B cell (primary cell): Measurements from ENCODE around the gene TRIM56. TPM values are rescaled to one million over a fixed set of nuclear protein-coding genes. Genes with fewer than 3 reads are reported as not detected.
"Not testable (repeated sequence)": the region's sequence is repeated elsewhere in the genome, so short reads cannot be mapped to it uniquely, and the experiment has no call there.

Experiments
- ATAC-seq: fragments of 200-7000 bp; cut with Tn5 transposase; one replicate; pipeline ENCODE4 v1.10.0; 2021; ENCODE audit warnings: low read depth, mild to moderate bottlenecking, moderate number of reproducible peaks, moderate library complexity
- CTCF ChIA-PET: fragments of 350-600 bp; sonication (Branson Sonifier 250); formaldehyde crosslinking; loops from one replicate; lab custom pipeline; 2021; ENCODE audit warnings: antibody characterized with exemption, inconsistent platforms; lab: Charles Lee
- POLR2A ChIA-PET: fragments of 350-600 bp; sonication (Branson Sonifier 250); formaldehyde crosslinking; loops from one replicate; lab custom pipeline; 2021; ENCODE audit warnings: antibody characterized with exemption; lab: Charles Lee
- DNase-seq: peaks from one replicate; pipeline ENCODE4 v3.0.0; 2013
- H2AFZ ChIP-seq: 2 replicates; pipeline ENCODE4 v1.6.1; 2012; ENCODE audit warnings: mild to moderate bottlenecking, low read depth, low read length; ENCODE audit not compliant: insufficient read depth, poor library complexity, severe bottlenecking
- H3K27ac ChIP-seq, 2 donors: 1 replicate in 1 of 2; 2 replicates in 1 of 2; pipeline ENCODE4 v1.5.1; 2012 to 2013; ENCODE audit warnings: low read length in 2 of 2, mild to moderate bottlenecking in 2 of 2, moderate library complexity in 1 of 2
- H3K27me3 ChIP-seq, 4 experiments: fragments of 200-600 bp in 1 of 4; sonication (generic) in 1 of 4; replicated peaks in 1 of 4; 1 replicate in 2 of 4; 2 replicates in 2 of 4; pipeline versions ENCODE4 v1.6.1 to v1.7.0; 2013 to 2016; ENCODE audit warnings: low read length in 3 of 4, mild to moderate bottlenecking in 2 of 4, mixed read lengths in 1 of 4, moderate library complexity in 1 of 4; ENCODE audit not compliant: insufficient read depth in 4 of 4, control insufficient read depth in 3 of 4; ENCODE audit errors: control extremely low read depth in 1 of 4
- H3K36me3 ChIP-seq, 2 experiments: replicated peaks in 1 of 2; 1 replicate in 1 of 2; 2 replicates in 1 of 2; pipeline versions ENCODE4 v1.6.1 to v1.7.1; 2013; ENCODE audit warnings: low read length in 1 of 2; ENCODE audit not compliant: insufficient read depth in 2 of 2, control insufficient read depth in 1 of 2; ENCODE audit errors: control extremely low read depth in 1 of 2, extremely low read depth in 1 of 2
- H3K4me1 ChIP-seq, 2 donors: fragments of 200-600 bp in 1 of 2; sonication (generic) in 1 of 2; 1 replicate in 1 of 2; 2 replicates in 1 of 2; pipeline versions ENCODE4 v1.5.1 to v1.6.1; 2013 to 2017; ENCODE audit warnings: low read length in 2 of 2; ENCODE audit not compliant: control insufficient read depth in 2 of 2, insufficient read depth in 2 of 2
- H3K4me2 ChIP-seq: replicated peaks from 2 replicates; pipeline ENCODE3; 2012; ENCODE audit warnings: mild to moderate bottlenecking, low read depth, low read length; ENCODE audit not compliant: poor library complexity, severe bottlenecking
- H3K4me3 ChIP-seq, 5 experiments: fragments of 200-600 bp in 1 of 5; sonication (generic) in 1 of 5; 1 replicate in 3 of 5; 2 replicates in 2 of 5; pipeline versions ENCODE4 v1.5.1 to v1.7.0; 2011 to 2016; ENCODE audit warnings: low read length in 4 of 5, mild to moderate bottlenecking in 4 of 5, low read depth in 2 of 5, control low read depth in 1 of 5, moderate library complexity in 1 of 5; ENCODE audit not compliant: insufficient read depth in 1 of 5; ENCODE audit errors: control extremely low read depth in 1 of 5, extremely low read depth in 1 of 5
- H3K79me2 ChIP-seq: fragments of 200-600 bp; sonication (generic); one replicate; pipeline ENCODE4 v1.6.0; 2016; ENCODE audit warnings: low read length; ENCODE audit not compliant: control insufficient read depth, insufficient read depth
- H3K9ac ChIP-seq: fragments of 200-600 bp; sonication (generic); 2 replicates; pipeline ENCODE4 v1.6.1; 2017; ENCODE audit warnings: mild to moderate bottlenecking, low read length, moderate library complexity
- H3K9me3 ChIP-seq, 3 donors: one replicate each; pipeline versions ENCODE4 v1.6.1 to v1.7.1; 2013; ENCODE audit warnings: low read length in 2 of 3; ENCODE audit not compliant: control insufficient read depth in 2 of 3, insufficient read depth in 1 of 3; ENCODE audit errors: control extremely low read depth in 1 of 3
- H4K20me1 ChIP-seq: 2 replicates; pipeline ENCODE4 v1.6.0; 2012; ENCODE audit warnings: mild to moderate bottlenecking, low read length; ENCODE audit not compliant: insufficient read depth, control insufficient read depth, poor library complexity, severe bottlenecking
- H3K27ac Mint-ChIP-seq: one replicate; pipeline ENCODE4 v1.8.0; 2021; ENCODE audit warnings: mixed read lengths
- H3K27me3 Mint-ChIP-seq: one replicate; pipeline ENCODE4 v1.8.0; 2021; ENCODE audit warnings: mixed read lengths
- H3K4me1 Mint-ChIP-seq: one replicate; pipeline ENCODE4 v1.8.0; 2021; ENCODE audit warnings: mixed read lengths
- H3K4me3 Mint-ChIP-seq: one replicate; pipeline ENCODE4 v1.8.0; 2021; ENCODE audit warnings: mixed read lengths
- H3K9me3 Mint-ChIP-seq: one replicate; pipeline ENCODE4 v1.8.0; 2022; ENCODE audit warnings: mixed read lengths; ENCODE audit not compliant: insufficient read depth
- EZH2 ChIP-seq: IDR thresholded peaks from 2 replicates; pipeline ENCODE4 v1.6.1; 2012; ENCODE audit warnings: borderline replicate concordance, low read depth, mild to moderate bottlenecking, moderate library complexity, low read length; ENCODE audit not compliant: insufficient read depth, poor library complexity, severe bottlenecking
- WGBS: methylation state at CpG from one replicate; pipeline ENCODE4 v1.1.5; 2013; ENCODE audit warnings: missing lambda C conversion rate; ENCODE audit not compliant: insufficient coverage; 5-methylcytosine and 5-hydroxymethylcytosine counted together
- intact Hi-C: fragments of 100-400 bp; cut with micrococcal nuclease; formaldehyde crosslinking; loops from one replicate; pipeline ENCODE4 v1.10.0; 2022
- polyA plus RNA-seq: library from polyadenylated mRNA; depleted of rRNA; stranded (reverse); fragments of >200 nt; gene quantifications from 2 replicates; pipeline ENCODE4 v1.2.3, GENCODE V29; 2012
- total RNA-seq, 2 donors: library from RNA; stranded (reverse); fragments of 120-200 nt in 1 of 2; gene quantifications; 1 replicate in 1 of 2; 2 replicates in 1 of 2; pipeline versions ENCODE4 v1.2.3 to v1.2.4, GENCODE V29; 2013 to 2022
- TF ChIP-seq, protein P1 (sequence below): fragments of 200-600 bp; IDR thresholded peaks from one replicate; pipeline ENCODE4 v1.8.0; 2022; ENCODE audit warnings: antibody characterized with exemption, mild to moderate bottlenecking

The TRIM56 gene
- total and polyA plus RNA-seq, 2 donors (not counting 1 experiment from before 2014, with no cell fraction given) = 8.4 to 85.7 TPM

- Histone ChIP-seq H3K27ac (no peak overlapping the region), H3K79me2 (no peaks in the 10 kb centered on the region), H4K20me1 (peaks cover 17% of the 10 kb centered on the region), H3K36me3 (no peaks in the 10 kb centered on the region), H3K9ac (no peak overlapping the region), H3K27me3 (peaks cover 0 to 46% (median 10%) of the 10 kb centered on the region in 4 experiments), H3K4me3 (no peak overlapping the region), H2AFZ (no peak overlapping the region), H3K4me2 (no peak overlapping the region), H3K4me1 (no peaks in the 10 kb centered on the region), H3K9me3 (peaks cover 0 to 5% (median 0%) of the 10 kb centered on the region in 3 donors)
- H3K27me3 Mint-ChIP-seq = peaks cover 26% of the 10 kb centered on the region
- H3K9me3 Mint-ChIP-seq = no peaks in the 10 kb centered on the region
- intact Hi-C loops = no loop called here
- DNase-seq = no peak
- 93% methylated on average over 8 of the region's 18 CpGs for WGBS
- H3K27ac Mint-ChIP-seq = no peak overlapping the region
- no peaks in the 10 kb centered on the region for H3K4me1 Mint-ChIP-seq
- no peak overlapping the region for H3K4me3 Mint-ChIP-seq
- ATAC-seq = no peak
- TF ChIP-seq, protein P1, sequence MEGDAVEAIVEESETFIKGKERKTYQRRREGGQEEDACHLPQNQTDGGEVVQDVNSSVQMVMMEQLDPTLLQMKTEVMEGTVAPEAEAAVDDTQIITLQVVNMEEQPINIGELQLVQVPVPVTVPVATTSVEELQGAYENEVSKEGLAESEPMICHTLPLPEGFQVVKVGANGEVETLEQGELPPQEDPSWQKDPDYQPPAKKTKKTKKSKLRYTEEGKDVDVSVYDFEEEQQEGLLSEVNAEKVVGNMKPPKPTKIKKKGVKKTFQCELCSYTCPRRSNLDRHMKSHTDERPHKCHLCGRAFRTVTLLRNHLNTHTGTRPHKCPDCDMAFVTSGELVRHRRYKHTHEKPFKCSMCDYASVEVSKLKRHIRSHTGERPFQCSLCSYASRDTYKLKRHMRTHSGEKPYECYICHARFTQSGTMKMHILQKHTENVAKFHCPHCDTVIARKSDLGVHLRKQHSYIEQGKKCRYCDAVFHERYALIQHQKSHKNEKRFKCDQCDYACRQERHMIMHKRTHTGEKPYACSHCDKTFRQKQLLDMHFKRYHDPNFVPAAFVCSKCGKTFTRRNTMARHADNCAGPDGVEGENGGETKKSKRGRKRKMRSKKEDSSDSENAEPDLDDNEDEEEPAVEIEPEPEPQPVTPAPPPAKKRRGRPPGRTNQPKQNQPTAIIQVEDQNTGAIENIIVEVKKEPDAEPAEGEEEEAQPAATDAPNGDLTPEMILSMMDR = no peak
- no peak for TF ChIP-seq EZH2
- POLR2A ChIA-PET = no interaction called here
- CTCF ChIA-PET = interaction anchor here (0.6 kb wide), 1 partner anchor 24 kb away, joined by 3 read pairs; no protein-coding TSS in a partner anchor
Measured at GRCh38 chr7:101100858-101101847, 15.9 kb downstream of the TRIM56 start.

- H3K9ac ChIP-seq = no peak overlapping the region
- no peak overlapping the region for H2AFZ ChIP-seq
- H4K20me1 ChIP-seq = peaks cover 8% of the 10 kb centered on the region
- H3K4me3 ChIP-seq = no peak overlapping the region
- H3K4me1 ChIP-seq = no peaks in the 10 kb centered on the region
- DNase-seq = no peak
- Mint-ChIP-seq H3K4me3 (no peak overlapping the region), H3K4me1 (no peaks in the 10 kb centered on the region), H3K9me3 (no peaks in the 10 kb centered on the region), H3K27ac (no peak overlapping the region), H3K27me3 (peaks cover 29% of the 10 kb centered on the region)
- no peak overlapping the region for H3K4me2 ChIP-seq
- CTCF ChIA-PET = no interaction called here
- TF ChIP-seq, protein P1 = no peak
- no peak for TF ChIP-seq EZH2
- ATAC-seq = no peak
- no peak overlapping the region for H3K27ac ChIP-seq
- H3K79me2 ChIP-seq = no peaks in the 10 kb centered on the region
- H3K36me3 ChIP-seq = no peaks in the 10 kb centered on the region
- intact Hi-C loops = no loop called here
- 100% methylated on average over 4 of the region's 6 CpGs for WGBS
- peaks cover 0 to 46% (median 10%) of the 10 kb centered on the region in 4 experiments for H3K27me3 ChIP-seq
- POLR2A ChIA-PET = no interaction called here
- peaks cover 0 to 5% (median 0%) of the 10 kb centered on the region in 3 donors for H3K9me3 ChIP-seq
Measured at GRCh38 chr7:101102026-101102425, 16.7 kb downstream of the TRIM56 start.

DNA sequence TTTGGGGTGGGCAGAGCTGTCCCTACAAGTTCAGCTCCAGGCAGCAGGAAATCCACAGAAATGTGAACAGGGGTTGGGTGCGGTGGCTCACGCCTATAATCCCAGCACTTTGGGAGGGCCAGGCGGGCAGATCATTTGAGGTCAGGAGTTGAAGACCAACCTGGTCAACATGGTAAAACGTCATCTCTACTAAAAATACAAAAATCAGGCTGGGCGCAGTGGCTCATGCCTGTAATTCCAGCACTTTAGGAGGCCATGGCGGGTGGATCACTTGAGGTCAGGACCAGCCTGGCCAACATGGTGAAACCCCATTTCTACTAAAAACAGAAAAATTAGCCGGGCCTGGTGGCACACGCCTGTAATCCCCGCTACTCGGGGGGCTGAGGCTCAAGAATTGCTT lies 18.4 kb downstream of the TRIM56 start:
- H3K27ac Mint-ChIP-seq, H3K4me1 Mint-ChIP-seq, CTCF ChIA-PET, H3K79me2 ChIP-seq, H3K4me2 ChIP-seq, H3K27ac ChIP-seq, DNase-seq, H2AFZ ChIP-seq, H3K4me3 Mint-ChIP-seq, H3K9me3 Mint-ChIP-seq, intact Hi-C loops, ATAC-seq, H3K9me3 ChIP-seq, POLR2A ChIA-PET, H3K9ac ChIP-seq, H4K20me1 ChIP-seq, H3K36me3 ChIP-seq, H3K4me3 ChIP-seq, H3K4me1 ChIP-seq: not testable (repeated sequence)
- 85% methylated on average over 10 of the region's 10 CpGs for WGBS
- peaks cover 0 to 46% (median 10%) of the 10 kb centered on the region in 4 experiments for H3K27me3 ChIP-seq
- peaks cover 38% of the 10 kb centered on the region for H3K27me3 Mint-ChIP-seq
